GOT3 (cell line): Measurements from ENCODE around the gene GPR39.
"Not testable (repeated sequence)": the region's sequence is repeated elsewhere in the genome, so short reads cannot be mapped to it uniquely, and the experiment has no call there.

Source experiments
- DNase-seq: peaks from one replicate; lab custom pipeline; 2025; ENCODE audit warnings: mixed read lengths; lab: John Stamatoyannopoulos, UW

GPR39 gene

DNA sequence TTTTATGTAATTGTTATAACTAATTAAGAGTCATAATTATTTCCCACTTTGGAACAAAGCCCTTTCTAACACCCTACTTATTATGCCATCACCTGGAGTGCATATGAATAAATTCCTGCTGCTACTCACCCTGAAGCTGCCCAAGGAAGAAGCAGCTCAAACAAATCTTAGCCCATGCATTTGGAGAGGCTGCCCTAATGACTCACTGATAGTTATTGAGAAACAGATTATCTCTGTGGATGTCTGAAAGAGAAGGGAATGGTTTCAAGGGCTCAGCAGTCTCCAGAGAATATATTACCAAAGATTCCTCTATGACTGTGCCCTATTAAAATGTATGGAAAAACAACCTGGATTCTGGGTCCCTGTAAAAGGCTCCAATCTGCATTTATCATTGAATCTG, 81.0 kb downstream of the GPR39 start:
- DNase-seq = no peak

DNA sequence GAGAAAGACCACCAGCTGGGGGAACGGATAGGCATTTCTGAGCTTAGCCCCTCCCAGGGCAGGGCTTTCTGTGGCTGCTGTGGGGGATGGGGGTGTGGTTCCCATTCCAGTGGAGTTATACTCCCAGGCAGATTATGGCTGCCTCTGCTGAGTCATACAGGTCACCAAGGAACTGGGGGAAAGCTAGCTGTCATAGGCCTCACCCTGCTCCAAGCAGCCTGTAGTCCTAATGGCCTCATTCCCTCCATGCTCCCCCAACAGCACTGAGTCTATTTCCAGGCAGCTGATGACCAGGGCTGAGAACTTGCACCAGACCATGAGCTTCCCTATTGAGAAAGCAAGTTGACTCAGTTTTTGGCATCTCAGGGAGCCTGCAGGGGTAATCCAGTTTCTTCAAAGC, 87.1 kb downstream of the GPR39 start:
- DNase-seq = no peak

DNA sequence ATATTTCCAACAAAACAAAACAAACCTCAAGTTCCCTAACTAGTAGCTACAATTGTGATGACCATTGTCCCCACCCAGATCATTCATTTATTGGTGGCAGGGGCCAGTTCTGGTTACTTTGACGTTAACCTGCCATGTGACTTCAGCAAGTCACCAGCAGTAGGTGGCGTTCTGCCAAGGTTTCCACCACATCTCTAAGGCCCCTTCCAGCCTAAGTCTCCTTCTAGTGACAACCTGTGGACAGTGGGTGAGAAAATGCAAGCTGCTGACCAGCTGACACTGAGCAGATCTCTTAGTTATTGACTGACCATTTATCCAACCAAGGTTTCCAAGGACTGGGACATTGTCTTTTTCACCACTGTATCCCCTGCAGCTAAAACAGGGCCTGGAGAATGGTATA, 98.4 kb downstream of the GPR39 start:
- DNase-seq = no peak

DNA sequence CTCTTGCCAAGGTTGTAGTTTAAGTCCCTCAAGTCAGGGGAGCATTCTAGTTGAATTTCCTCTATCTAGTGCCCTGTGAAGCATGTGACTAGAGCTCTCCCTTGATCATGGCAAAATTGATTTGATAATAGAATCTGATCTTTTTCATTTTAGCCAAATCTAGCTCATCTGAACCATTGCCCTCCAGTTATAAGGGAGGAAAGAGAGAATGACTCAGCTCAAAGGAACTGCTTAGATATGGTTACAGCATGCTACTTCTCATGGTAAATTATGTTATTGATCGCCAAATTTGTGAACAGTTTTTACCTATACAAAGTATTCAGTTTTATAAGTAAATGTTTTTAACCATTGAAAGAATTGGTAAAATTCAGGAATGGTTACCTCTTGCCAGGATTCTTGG, 100.8 kb downstream of the GPR39 start:
- DNase-seq = no peak

DNA sequence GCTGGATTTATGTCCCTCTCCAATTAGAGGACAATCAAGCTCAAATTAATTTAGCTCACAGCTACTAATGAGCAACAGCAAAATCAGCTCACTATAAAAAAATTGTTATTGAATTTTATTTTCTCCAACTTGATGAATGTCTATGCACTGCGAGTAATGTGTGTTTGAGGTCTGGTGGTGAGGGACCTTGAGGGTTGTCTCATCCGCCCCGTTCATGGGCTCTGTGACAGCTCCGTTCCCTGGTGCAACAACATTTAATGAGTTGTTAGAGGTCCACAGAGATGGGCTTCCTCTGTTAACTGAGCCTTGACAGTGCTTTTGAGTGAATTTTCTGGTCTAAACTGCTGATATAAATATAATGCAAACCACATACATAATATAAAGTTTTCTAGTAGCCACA, 101.7 kb downstream of the GPR39 start:
- DNase-seq = no peak

DNA sequence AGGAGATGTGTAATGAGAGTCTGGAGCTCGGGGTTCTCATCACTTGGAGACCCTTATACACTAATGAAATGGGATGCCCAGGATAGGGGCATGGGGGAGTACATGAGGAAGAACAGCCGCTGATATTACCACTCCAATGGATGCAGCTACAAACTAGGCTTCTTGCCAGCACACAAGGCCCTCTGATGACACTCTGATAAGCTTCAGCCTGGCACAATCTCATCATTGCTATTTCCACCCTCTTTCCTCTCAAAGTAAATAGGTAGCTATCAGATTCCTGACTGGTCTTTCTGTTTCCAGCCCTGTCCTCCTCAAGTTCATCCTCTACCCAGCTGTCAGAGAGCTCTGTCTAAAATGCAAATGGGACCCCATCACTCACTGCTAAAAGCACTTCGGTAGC, 103.0 kb downstream of the GPR39 start:
- DNase-seq = no peak

DNA sequence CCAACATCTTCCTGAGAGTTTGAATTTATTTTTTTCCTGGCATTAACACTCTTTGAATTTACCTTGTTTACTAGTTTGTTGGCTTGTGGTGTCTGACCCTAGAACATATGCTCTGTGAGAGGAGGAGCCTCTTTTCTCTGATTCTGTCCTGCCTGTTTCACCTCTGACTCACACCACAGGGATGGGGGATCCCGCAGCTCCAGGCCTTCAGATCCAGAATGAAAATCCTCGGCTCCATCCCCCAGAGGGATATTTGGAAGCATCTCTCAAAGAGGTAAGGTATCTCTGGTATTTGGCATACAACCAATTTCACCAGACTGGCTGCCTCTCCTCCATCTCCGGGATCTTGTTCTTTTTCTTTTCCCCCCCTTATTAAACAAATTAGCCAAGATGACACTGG, 104.7 kb downstream of the GPR39 start:
- DNase-seq = no peak

DNA sequence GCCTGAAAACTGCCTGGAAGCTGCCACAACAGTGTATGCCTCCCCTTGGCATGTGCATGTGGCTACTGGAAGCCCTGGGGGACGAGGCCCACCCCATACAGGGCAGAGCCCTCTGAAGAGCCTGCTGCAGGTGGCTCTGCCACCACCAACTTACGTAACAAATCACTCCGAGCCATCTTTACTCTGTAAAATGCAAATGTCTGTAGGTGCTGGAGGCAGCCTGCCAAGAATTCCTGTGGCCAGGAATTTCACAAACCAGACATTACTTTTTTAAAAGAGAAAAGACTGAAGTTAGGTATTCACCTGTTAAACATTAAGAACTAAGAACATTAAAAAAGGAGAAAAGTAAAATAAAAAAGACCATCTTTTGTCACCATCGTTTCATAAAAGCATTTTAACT, 106.3 kb downstream of the GPR39 start:
- DNase-seq = no peak

DNA sequence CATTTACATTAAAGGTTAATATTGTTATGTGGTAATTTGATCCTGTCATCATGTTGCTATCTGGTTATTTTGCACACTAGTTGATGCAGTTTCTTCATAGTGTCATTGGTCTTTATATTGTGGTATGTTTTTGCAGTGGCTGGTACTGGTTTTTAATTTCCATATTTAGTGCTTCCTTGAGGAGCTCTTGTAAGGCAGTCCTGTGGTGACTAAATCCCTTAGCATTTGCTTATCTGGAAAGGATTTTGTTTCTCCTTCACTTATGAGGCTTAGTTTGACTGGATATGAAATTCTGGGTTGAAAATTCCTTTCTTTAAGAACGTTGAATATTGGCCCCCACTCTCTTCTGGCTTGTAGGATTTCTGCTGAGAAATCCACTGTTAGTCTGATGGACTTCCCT, 120.5 kb downstream of the GPR39 start:
- not testable (repeated sequence) for DNase-seq

DNA sequence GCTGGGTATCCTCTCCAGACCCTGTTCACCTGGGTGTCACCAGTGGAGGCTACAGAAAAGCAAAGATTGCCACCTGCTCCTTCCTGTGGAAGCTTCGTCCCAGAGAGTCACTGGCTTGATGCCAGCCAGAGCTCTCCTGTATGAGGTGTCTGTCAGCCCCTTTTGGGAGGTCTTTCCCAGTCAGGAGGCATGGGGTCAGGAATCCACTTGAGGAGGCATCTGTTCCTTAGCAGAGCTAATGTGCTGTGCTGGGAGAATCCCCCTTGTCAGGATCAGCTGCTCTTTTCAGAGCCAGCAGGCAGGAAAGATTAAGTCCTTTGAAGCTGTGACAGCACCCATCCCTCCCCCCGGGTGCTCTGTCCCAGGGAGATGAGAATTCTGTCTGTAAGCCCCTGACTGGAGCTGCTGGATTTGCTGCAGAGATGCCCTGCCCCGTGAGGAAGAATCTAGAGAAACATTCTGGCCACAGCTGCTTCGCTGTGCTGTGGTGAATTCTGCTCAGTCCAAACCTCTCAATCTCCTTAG, 121.8 kb downstream of the GPR39 start:
- no peak for DNase-seq

DNA sequence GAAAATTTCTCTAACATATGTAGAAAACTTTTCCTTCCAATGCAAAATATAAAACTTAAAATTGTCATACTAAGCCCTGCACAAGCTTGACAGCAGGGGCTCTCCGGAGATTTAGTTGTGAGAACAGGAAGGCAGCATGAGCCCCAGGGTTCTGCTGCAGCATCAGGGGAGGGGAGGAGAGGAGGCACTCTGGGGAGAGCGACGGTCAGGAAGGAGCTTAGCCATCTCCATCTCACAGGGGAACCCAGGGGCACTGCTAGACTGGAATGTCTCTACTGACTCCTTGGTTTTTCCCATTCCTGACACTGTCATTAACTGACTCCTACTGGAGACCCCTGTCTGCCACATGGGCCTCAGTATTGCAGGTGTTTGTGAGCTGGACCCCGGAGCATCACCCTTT, 123.6 kb downstream of the GPR39 start:
- DNase-seq = no peak

DNA sequence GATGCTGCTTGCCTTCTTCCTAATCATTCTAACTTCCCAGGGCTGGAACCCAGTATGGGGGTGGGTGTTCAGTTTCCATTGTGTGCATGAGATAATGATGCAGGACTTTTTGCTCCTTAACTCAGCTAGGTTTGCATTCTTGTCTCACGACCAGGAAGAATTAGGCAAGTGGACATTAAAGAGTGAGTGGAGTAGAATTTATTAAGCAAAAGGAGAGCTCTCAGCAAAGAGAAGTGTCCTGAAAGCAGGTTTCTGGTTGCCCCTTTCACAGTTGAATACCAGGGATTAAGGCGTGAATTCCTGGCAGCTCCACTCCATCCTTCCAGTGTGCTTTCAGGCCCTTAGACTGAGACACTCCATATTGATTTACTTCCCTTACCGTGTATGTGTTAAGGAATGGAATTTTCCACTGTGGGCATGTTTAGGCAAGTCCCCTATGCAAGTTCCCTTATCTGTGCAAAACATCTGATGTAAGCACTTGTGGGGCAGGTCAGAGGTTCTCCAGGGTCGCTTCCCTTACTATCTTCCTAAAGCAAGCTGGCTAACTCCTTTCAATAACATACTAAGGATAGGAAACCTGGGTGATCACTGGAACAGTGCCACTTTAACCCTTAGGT, 126.5 kb downstream of the GPR39 start:
- no peak for DNase-seq

DNA sequence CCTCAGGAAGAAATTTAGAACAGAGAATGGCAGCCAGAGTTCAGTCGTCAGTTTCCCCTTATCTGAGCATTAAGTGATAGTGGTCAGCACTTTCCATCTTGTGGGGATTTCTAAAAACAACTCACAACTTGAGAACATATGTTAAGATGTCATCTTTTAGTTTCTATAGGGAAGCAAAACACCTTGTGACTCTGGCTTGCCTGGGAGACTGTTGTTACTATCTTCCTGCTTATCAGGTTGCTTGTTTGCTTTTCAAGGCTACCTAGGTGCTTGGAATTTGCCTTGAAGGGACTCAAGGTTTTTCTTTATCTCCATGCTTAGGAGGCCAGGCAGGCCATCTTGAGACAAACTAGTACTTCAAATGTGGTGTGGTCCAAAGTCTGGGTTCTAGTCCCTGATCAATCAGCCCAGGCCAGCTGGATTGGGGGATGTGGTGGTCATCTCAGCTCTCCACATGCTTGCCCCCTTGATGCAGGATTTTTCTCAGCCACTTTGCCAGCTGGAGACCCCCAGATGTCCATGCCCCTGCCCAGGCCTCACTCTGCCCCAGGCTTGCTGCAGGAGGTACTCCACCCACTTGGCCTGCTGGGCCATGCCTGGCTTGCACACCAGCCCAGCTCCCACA, 127.5 kb downstream of the GPR39 start:
- DNase-seq = no peak

DNA sequence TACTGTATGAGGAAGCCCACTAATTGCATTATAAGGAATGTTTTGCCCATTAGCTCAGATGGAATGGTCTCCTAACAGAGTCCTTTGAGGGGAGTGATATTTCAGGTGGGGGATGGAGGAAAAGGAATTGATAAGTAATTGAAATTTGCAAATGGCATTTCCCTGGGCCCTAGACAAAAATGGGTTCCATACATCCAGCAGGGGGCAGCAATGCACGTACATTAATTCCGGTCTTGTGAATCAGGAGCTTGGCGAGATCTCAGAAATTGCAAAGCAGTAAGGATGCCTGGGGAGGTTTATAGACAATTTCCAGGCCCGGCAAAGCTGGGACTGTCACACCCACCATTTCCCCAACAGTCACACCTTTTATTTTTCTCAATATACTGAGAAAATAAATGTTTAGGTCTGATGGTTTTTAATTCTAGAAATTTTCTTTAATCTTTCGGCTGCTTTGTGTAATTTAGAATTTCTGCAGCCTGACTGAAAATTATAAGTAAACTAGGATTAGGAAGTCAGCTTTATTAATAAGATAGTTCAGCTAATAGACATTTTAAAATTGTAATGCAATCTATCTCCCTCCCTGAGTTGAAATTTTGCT, 130.6 kb downstream of the GPR39 start:
- peak; percentile 3 for DNase-seq

DNA sequence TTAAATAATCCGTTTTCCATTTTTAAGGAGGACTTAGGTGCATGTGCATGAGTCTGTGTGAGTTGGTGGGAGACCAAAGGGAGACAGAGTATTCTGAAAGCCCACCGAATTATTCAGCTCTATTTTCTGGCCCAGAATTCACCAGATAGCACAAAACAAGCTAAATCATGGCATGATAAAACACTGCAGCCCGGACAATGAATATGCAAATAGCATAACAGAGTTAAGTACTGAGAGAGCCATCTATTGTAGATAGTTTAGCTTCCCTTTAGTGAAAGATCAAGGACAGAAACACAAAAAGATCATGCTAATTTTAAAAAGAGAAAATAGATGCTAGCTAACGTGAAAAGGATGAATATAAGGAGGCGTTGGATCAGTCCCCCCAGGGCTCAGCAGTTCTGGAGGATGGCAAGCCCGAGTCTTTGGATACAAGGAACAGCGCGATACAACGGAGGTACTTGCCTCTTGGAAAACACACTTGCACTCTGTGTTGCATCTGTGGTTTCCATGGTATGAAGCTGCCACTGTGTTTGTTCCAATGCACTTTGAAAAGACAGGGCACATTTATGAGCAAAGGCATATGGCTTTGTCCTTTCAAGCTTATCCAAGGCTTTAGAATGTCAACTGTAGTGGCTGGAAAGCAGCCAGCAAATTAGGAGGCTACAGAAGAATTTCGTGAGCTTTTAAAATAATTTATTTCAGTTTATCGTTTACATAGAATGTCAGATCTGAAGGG, 133.5 kb downstream of the GPR39 start:
- no peak for DNase-seq

DNA sequence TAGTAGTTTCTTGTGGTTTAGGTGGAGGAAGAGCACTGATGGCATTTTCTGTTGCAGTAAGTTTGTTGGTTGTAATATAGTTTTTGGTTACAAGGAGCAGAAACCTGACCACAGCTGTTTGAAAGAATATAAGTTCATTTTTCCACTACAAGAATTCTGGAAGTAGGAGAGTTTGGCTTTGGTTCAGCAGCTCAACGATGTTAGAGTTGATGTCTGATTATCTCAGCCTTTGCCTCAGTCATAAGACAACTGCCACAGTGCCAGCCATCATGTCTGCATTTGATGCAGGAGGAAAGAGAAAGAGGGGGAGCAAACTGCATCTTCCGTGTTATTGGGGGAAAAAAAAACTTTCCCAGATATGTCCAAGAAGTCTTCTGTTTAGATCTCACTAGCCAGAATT, 134.3 kb downstream of the GPR39 start:
- no peak for DNase-seq

DNA sequence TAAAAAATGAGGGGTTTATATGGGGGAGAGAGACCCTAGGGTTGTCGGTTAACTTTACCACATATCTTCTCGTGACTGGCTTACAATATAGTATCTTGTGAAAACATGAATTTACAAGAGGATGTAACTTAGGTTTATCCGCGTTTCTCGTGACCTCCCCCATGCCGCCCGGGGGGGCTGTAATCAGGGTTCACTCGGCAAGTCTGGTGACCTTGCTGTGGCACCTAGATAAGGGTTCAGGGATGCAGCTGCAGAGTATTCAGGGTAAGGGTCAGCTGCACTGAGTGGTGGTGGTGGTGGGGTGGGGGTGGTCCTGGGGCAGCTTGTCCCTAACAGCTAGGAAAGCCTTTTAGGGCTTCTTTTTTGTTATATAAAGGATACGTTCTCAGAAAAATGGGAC, 141.1 kb downstream of the GPR39 start:
- DNase-seq = no peak

DNA sequence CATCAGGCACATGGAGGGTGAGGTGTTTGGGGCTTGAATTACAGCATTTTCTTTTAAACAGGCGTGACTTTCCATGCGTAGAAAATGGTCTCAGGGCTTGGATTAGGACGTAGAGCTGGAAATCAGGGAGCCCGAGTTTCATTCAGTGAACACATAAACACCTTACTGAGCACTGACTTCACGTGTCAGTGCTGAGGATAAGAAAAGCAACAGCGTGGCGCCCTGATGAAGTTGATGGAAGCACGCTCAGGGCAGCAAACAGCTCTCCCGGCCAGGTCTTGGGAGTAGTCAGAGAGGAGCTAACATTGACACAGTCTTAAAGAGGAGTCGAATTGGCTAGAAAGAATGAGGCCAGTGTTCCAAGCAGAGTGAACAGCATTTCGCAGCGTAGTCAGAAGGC, 142.7 kb downstream of the GPR39 start:
- DNase-seq = no peak

DNA sequence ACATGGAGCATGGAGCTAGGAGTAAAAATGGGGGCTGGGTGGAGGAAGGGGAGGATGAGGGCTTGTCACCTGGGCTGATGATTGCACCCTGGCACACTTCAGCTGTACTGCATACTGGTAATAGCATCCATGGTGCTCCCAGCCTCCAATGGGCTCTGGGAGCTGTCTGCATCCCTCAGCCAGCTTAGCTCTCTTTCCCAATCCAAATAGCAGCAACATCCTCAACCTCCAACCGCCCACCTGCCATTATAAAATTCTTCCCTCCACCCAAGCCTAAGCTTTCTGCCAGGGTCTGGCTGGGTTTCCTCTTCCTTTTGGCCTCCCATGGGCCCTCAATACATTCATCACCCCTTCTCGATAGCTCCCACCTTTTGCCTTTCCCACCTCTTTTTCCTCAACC, 143.3 kb downstream of the GPR39 start:
- no peak for DNase-seq

DNA sequence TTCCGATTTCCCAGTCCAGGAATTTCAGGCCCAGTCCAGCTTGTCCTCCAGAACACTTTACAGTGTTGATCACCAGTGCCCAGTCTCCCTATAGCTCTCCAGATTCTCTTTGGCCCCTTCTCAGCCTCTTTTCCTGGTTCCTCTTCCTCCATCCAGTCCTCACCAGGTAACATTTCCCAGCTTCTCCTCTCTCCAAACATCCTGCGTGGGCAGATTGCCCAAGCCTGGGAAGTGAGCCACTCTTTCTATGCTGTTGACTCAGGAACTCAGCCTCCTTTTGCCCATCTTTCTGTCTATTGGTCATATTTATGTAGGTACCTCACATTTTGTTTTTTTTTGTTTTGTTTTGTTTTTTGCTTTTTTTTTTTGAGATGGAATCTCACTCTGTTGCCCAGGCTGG, 144.0 kb downstream of the GPR39 start:
- no peak for DNase-seq

DNA sequence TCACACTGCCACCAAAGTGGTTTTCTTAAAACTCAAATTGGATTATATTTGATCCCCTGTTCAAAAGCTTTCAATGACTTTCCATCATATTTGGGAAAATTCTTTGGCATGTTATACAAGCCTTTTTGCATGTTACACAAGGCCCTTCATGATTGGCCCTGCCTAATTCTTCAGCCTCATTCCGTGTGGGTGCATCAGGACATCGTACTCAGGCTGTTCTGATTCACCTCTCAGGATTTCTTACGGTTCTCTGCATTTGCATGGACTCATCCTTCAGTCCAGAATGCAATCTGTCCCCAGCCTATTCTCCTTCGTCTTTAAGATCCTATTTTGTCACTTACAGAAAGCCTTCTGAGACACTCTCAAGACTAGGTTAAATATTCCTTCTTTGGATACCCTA, 145.6 kb downstream of the GPR39 start:
- no peak for DNase-seq

DNA sequence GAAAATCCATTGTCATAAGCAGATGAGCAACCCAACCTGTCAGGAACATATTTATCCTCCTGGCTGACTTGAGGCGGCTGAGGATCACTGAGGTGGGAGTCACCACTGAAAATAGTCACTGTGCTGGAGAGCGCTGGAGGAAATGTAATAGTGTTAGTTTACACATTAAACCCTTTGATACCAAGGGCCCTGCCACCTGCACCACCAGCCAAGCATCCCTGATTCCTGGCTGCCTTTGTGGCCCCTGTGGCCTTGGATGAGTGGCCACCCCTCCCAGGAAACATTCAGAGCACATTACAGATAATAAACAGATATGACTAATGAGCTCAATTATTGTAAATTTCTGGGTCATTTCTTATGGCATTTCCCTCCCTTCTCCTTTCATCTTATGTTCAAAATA, 147.5 kb downstream of the GPR39 start:
- no peak for DNase-seq

DNA sequence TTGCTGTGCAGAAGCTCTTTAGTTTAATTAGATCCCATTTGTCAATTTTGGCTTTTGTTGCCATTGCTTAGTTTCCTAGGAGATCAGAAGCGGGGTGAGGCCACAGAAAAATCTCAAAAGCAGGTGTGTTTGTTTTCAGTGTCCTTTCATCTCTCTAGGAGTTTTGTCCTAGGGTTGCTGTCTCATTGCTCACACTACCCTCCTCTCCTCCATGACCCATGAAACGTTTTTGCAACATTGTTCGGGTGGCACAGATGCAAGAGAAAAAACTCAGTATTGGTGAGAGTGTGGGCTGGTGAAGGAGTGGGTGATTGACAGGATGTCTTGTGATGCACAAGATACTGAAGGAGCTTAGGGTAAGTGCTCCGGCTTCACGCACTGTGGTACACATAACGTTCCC, 149.8 kb downstream of the GPR39 start:
- DNase-seq = no peak
